GM21723 (cell line): Measurements from ENCODE around the gene ANXA11.
A peak's percentile ranks its signal among the peaks of the same experiment; 100 is the strongest.
"Not testable (repeated sequence)": the region's sequence is repeated elsewhere in the genome, so short reads cannot be mapped to it uniquely, and the experiment has no call there.

Experiments
- ATAC-seq: cut with Tn5 transposase; IDR thresholded peaks from one replicate; pipeline ENCODE4 v1.9.1; 2021; ENCODE audit warnings: mild to moderate bottlenecking, moderate library complexity; ENCODE audit not compliant: unreplicated experiment

Gene ANXA11

DNA sequence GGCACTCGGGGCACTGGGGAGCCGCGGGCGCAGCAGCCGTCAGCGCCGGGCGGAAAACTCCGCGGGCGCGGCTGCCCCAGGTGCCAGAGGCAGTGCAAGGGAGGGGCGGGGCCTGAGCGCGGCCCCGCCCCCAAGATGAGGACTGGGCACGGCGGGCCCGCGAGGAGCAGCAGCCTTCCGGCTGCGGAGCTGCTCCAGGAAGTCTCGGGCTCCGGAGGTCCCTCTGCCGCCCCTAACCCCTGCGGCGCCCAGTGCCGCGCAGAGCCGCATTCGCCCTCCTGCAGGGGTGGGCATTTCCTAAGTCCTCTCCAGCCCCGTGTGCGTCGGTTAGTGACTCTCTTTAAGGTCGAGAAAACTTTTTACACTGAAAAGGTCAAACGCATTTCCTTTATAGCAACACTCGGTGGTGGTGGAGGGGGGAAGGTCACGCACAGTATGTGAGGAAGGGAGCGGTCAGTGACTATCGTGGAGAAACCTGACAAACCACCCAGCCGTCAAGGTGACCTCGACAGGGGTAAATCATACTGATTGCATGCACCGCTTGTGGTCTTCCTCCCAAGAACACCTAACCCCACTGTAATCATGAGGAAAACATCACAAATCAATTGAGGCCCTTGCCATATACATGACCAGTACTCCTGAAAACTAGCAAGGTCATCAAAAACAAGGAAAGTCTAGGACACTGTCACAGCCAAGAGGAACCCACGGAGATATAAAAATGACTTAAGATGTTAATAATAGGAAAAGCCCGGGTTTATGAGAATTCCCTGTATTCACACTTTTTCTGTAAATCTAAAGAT lies at the start of gene ANXA11:
Gene ANXA11, minus strand, starts transcription at position 61 of the 800 bp plus-strand sequence. CDS start 32,676 bp downstream, outside the sequence.
- ATAC-seq = peak; percentile 79

DNA sequence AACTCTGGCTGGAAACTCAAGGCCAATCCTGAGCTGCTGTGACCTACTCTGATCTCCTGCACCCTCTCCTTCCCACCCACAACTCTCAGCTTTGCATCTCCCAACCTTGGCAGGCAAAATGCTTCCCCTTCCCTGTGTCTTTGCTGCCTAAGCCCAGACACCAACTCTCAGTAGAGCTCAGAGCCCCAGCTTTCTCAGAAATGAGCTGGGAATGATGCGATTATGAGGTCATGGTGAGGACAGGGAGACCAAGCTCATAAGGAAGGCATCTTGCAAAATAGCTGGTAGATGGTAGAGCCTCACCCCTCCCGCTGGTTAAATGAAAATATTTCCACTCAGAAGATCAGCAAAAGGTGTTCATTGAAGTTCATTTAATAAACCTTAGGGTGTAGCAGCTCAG lies 49.4 kb upstream of the ANXA11 start:
- not testable (repeated sequence) for ATAC-seq

DNA sequence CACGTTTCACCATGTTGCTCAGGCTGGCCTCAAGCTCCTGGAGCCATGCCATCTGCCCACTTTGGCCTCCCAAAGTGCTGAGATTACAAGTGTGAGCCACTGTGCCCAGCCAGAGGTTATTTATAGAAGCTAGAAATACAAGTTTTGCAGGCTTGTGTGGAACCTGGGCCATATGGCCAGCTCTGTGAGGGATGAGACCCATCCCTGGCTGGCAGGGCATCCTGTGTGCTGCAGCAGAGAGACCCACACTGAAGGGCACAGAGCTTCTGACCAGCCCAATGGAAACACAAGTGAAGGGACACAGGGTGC lies 48.6 kb upstream of the ANXA11 start:
- ATAC-seq = not testable (repeated sequence)

DNA sequence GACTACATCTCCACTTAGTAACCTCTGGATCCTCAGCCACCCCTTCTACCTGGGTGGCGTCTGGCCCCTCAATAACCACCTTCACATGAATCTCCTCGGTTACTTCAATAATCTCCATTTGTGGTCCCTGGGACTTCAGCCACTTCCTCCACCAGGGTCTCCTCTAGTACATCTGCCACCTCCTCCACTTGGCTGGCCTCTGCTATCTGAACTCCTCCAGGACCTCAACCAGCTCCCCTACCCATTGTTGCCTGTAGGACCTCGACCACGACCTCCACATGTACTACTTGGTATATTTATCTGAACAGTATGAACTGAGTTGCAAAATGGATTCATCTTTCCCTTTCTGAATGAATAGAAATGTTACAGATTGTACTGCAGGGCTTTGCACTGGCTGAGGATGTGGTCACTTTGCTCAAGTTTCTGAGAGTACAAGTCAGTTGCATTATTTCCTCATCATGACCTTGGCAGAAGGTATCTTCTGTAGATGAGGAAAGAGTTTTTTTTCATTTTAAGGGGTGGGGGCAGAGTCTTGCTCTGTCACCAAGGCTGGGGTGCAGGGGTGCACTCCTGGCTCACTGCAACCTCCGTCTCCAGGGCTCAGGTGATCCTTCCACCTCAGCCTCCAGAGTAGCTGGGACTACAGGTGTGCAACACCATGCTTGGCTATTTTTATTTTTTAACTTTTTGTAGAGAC lies 48.1 kb upstream of the ANXA11 start:
- ATAC-seq = peak; percentile 76

DNA sequence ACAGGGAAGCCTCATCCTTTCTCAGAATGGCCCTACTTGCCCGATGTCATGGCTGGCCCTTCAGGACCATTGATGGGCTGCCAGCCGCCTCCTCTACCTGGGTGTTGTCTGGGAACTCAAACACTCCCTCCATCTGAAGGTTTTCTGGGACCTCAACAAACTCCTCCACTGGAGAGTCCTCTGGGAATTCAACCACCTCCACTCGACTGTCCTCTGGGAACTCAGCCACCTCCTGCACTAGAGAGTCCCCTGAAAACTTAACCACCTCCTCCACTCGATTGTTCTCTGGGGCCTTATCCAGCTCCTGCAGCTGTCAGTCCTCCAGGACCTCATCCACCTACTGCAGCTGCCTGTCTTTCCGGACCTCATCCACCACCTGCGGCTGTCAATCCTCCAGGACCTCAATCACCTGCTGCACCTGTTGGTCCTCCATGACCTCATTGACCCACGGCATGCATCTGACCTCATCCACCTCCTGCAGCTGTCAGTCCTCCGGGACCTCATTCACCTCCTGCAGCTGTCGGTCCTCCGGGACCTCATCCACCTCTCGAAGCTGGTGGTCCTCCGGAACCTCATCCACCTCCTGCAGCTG lies 47.1 kb upstream of the ANXA11 start:
- no peak for ATAC-seq

DNA sequence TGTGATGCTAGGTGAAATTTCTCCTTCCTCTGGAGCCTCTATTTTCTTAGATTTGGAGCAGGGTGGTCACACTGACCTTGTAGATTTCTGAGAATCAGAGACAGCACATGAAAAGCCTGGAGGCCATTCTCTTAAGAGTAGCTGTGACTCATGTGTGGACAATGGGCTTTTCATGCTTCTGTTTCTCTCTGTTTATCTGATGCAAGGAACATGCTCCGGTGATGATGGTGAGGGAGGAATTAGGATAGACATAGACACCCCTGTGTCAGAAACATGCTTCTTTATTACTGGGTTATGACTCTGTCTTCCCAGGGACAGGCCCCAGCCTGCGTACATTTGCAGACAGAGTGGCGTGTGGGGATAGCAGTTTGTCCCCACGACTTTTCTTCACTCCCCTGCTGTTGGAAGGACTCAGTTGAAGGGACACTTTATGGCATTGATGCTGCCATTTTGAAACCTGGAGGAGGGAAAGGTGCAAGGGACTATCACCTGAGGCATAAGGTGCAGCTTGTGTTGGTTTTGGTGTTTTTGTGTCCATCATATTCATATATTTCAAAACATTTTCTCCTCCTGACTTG lies 46.5 kb upstream of the ANXA11 start:
- ATAC-seq = not testable (repeated sequence)

DNA sequence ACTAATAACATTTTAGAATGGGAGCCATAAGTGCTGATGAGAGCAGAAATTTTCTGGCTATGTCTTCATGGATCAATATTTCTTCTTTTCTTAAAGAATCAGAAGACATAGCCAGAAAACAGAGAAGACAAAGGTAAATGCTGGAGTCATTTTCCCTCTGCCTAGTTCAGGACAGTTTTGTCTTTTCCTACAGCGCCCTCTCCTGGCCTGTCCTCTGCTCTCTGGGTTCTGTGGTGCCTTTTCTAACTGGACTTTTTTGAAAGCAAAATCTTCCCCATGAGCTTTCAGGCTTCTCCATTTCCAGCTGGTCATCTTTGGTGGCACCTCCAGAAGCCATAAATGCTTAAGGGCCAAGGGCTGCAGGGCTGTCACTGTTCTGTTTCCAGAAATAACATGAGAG lies 45.1 kb upstream of the ANXA11 start:
- not testable (repeated sequence) for ATAC-seq

DNA sequence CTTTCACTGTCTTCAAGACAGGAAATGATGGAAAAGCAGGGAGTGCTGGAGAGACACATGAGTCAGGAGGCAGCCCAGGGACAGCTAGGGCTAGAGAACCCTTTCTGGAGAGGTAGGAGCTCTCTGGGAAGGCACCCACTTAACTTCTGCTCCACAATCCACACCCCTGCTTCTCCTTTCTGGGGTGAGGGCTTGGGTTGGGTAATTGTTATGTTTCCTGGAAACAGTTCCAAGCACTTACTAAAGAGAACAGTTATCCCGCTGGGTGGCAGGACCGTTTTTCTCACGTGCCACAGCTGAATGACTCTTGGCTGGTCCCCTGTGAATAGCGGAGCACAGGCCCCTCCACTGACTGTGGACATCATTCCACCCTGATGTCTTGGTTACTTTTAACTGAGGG lies 44.6 kb upstream of the ANXA11 start:
- ATAC-seq = not testable (repeated sequence)

DNA sequence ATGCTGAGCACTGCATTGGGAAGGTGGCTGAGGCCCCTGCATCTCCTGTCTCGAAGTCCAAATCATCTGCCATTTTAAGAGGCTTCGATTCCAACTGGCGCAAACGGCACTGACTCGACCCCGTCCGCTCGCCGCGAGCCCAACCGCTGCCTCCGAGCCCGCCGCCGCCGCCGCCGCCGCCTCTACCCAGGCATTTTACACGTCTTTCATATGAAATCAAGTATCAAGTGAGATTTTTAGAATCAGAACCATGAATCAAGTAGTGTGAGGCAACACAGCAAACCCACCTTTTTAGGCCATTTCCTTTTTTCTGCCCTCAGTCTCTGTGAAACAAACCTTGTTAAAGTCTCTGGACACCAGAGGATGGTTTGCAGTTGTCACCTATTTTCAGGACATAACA lies 42.3 kb upstream of the ANXA11 start:
- not testable (repeated sequence) for ATAC-seq

DNA sequence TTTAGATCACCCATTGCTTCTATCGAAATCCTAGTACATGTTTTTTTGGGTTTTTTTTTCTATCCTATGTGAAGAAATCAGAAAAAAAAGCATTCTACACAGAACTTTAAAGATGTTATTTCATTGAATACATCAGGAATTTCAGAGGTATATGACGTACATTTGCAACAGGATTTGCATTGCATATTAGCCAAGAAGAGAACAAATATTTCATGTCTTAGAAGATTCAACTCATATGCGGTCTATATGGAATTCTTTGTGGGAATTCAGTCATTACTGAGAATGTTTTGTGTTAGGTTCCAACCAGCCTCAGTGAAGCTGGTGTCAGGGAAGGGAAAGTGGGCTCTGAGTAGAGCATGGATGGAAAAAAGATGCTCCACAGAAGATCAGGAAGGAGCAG lies 39.0 kb upstream of the ANXA11 start:
- ATAC-seq = not testable (repeated sequence)

DNA sequence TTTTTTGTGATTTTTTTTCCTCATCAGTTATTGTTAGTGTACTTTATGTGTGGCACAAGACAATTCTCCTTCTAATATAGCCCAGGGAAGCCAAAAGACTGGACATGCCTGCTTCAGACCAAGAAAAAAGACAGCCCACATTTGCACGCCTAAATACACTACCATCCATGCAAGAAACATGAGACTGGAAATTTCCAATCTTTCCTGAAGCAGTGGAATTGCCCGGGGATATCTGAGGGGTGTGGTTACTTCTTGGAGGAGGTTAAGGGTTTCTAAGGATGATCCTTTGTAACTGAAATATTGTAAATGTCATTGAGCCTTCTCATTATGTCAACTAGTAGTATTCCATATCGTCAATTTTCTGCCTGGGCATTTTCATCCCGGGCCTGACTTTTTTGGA lies 37.0 kb upstream of the ANXA11 start:
- ATAC-seq = not testable (repeated sequence)

DNA sequence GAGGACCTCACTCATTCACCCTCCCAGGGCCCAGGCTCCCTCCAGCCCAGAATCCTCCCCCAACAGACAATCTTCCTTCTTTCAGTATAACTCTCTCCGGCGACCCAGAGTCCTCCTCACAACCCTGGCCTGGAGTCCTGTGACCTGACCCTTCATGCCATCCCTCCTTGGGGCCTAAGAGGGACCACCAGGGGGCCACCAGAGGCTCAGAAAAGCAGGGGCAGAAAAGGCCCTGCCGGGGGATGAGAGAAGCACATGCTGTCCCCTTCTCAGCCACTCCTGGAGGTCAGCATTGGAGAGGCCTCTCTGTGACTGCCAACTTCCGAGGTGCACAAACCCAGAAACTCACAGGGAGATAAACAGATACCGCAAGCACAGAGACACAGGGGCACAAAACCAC lies 31.1 kb upstream of the ANXA11 start:
- not testable (repeated sequence) for ATAC-seq

DNA sequence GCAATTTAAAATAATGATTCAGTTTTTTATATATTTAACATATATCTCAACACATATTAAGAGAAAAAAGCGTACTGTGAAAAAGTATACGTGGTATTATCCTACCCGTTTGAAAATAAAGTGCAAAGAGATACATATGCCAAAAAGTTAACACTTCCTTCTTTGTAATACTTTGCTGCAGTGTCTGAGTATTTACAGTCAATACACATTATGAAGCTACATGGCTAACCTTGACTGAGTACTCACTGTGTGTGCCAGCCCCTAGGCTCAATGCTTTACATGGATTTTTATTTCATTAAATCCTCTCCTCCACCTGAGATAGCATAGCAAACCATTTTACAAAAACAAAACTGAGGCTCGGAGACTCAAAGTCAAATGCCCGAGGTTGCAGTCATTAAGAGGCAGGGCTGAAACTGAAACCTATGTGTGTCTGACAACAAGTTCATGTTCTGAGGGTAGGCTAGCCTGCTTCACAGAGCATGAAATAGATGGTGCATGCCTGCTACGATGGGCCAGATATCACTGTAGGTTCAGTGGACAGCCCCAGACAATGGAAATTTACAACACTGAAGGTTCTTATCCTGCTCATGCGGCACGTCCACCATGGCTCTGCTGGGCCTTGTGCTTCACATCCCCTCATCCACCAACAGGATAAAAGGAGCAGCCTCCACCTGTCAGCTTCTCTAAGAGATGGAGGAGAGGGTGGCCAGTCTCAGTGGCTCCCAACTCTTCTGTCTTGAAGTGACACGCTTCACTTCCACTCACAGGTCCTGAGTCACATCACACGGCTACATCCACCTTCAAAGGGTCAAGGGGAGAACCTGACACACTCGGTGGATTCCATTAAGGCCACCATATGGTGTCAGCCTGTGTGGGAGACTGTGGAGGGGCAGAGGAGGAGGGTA lies 29.2 kb upstream of the ANXA11 start:
- ATAC-seq = peak; percentile 100

DNA sequence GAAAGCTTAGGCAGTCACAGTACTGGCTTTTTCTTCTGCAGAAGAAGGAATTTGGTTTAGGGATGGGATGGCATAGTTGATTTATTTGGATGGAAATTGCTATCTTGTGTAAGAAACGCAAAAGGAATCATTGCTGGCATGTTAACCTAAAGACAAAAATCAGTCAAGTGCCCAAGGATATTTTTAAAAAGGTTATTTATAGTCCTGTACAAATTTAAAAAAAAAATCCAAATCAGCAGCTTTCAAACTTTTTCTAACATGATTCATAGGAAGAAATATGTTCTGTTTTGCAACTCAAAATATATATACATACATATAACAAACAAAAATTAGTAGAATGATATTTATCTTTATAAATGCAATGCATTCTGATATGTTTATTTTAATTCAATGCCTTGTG lies 28.5 kb upstream of the ANXA11 start:
- ATAC-seq = not testable (repeated sequence)

DNA sequence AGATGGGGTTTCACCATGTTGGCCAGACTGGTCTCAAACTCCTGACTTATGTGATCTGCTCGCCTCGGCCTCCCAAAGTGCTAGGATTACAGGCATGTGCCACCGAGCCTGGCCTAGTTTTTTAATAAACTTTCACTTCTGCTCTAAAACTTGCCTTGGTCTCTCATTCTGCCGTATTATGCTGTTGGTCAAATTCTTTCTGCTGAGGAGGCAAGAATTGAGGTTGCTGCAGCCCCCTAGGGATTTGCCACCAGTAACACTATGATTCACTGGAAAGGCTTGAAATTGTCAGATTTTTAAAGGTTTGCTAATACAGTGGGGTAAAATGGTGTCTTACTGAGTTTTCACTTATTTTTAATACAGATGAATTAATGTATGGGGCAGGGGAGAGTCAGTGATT lies 21.4 kb upstream of the ANXA11 start:
- peak; percentile 75 for ATAC-seq

DNA sequence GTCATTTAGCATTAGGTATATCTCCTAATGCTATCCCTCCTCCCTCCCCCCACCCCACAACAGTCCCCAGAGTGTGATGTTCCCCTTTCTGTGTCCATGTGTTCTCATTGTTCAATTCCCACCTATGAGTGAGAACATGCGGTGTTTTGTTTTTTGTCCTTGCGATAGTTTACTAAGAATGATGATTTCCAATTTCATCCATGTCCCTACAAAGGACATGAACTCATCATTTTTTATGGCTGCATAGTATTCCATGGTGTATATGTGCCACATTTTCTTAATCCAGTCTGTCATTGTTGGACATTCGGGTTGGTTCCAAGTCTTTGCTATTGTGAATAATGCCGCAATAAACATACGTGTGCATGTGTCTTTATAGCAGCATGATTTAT lies 17.7 kb upstream of the ANXA11 start:
- not testable (repeated sequence) for ATAC-seq

DNA sequence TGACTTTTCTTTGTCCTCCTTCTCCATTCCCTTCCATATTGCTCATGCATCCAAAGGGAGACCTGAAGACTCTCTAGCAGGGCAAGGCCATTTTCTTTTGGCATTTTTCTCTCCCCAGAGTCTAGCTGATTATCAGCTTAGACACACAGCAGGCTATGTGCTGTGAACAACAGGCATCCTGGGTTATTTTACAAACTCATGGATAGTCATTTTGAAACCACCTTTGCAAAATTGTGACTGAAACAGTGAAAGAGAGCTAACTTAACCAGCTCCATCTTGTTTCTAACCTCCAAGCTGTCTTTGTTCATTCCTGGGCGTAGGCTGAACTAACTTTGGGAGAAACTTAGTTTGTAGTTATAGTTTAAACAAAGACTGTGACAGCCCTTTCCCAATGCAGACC lies 13.5 kb upstream of the ANXA11 start:
- ATAC-seq = peak; percentile 92

DNA sequence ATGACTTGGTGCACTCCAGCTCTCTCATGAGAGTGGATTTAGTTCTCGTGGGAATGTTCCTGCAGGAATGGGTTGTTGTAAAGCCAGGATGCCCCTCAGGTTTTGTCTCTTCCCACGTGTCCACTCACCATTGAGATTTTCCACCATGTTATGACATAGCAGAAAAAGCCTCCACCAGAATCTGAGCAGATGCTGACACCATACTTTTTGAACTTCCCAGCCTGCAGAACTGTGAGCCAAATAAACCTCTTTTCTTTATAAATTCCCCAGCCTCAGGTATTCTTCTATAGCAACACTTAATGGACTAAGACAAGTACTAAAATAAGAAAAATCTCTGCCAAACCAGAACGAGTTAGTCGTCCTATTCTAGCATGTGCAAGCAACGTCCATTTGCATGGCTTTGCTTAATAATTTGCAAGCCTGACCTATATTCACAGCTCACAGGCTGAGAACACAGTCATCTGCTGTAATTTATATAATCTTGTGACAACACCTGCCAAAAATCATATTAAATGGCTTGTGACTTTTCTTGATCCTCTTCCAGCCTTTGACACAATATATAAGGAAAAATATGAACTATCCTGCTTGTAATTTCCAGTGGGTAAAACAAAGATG lies 9.1 kb upstream of the ANXA11 start:
- ATAC-seq = not testable (repeated sequence)

DNA sequence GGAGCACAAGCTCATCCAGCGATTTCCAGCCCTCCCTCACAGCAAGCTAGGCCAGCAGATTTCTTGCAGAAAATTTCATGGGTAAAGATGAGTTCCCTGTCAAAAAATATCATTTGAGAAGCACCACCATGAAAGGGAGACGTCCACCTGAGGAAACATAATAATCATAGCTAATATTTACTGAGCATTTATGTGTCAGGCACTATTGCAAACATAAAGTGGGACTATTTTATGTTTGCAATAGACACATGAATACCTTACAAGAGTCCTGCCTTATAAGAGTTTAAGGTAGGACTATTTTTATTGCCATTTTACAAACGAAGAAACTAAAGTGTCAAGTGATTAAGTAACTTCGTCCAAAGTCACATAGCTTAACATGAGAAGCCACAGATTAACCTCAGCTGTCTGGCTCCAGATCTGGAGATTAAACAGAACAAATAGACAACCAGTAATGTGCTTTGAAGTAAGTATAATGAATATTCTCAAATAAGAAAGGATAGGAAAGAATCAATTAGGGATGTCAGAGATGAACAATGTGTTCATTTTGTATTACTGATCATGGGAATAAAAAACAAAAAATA lies 7.3 kb upstream of the ANXA11 start:
- ATAC-seq = not testable (repeated sequence)

DNA sequence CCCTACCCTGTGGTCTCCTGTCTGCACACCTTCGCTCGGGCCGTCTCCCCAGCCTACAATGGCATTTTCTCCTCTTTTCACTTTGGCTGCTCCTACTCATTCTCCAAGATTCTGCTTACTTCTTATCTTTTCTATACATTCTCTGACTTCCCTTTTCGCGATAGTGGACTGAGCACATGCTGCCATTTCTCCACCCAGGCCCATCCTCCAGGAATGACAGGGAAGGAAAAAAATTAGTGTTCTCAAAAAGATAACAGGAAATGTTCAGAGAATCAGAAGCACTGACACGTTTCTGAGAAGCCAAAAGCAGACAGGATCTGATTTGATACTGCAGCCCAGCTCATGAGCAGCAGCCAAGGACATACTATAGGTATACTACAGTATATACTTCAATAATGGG lies 6.4 kb upstream of the ANXA11 start:
- no peak for ATAC-seq
